ENCODE measurements around the gene KIF3A. TPM values are rescaled to one million over a fixed set of nuclear protein-coding genes. Genes with fewer than 3 reads are reported as not detected.
A peak's percentile ranks its signal among the peaks of the same experiment; 100 is the strongest.

KIF3A gene
- total and polyA plus RNA-seq, 2 experiments from 2014 or later, result 11.2 to 19.7 TPM

GRCh38 chr5:132778856-132779255 lies 41.5 kb upstream of the KIF3A start:
- Mint-ChIP-seq H3K9me3 (no peaks in the 10 kb centered on the region), H3K27ac (no peak overlapping the region), H3K36me3 (ENCODE audit: low read depth) (no peaks in the 10 kb centered on the region), H3K4me3 (no peak overlapping the region), H3K4me1 (peaks cover 24% of the 10 kb centered on the region), H3K27me3 (ENCODE audit: insufficient read depth, low read depth, poor library complexity) (peaks cover 25% of the 10 kb centered on the region)
- peaks cover 18% of the 10 kb centered on the region for H3K4me1 ChIP-seq (ENCODE audit: insufficient read depth)
- H3K27ac ChIP-seq (ENCODE audit: low read depth), result no peak overlapping the region
- no peaks in the 10 kb centered on the region; the same call in 1 of the 2 replicates for H3K79me2 ChIP-seq (replicated peaks; ENCODE audit: insufficient read depth)
- no peaks in the 10 kb centered on the region for H3K9me2 ChIP-seq (ENCODE audit: insufficient read depth)
- no peaks in the 10 kb centered on the region for H3K36me3 ChIP-seq (ENCODE audit: insufficient read depth)
- H3F3A ChIP-seq (replicated peaks; ENCODE audit: low read depth), result no peaks in the 10 kb centered on the region
- TF ChIP-seq EZH2 (IDR thresholded peaks at IDR 0.05; ENCODE audit: low read depth, unreplicated experiment), result no peak
- TF ChIP-seq REST (IDR thresholded peaks at IDR 0.05; ENCODE audit: unreplicated experiment), result no peak
- H3K4me3 ChIP-seq, result no peak overlapping the region
- 0 out of 2 replicates have a peak, but pooled peaks cover 4% of the 10 kb centered on the region for H4K20me1 ChIP-seq (replicated peaks; ENCODE audit: insufficient read depth)
- no peak for DNase-seq (ENCODE audit: low spot score)
- peaks cover 70% of the 10 kb centered on the region for H3K27me3 ChIP-seq (ENCODE audit: insufficient read depth)
- H2AFZ ChIP-seq, result no peak overlapping the region
- no peak overlapping the region for H3K4me2 ChIP-seq
- ATAC-seq, result no peak

DNA sequence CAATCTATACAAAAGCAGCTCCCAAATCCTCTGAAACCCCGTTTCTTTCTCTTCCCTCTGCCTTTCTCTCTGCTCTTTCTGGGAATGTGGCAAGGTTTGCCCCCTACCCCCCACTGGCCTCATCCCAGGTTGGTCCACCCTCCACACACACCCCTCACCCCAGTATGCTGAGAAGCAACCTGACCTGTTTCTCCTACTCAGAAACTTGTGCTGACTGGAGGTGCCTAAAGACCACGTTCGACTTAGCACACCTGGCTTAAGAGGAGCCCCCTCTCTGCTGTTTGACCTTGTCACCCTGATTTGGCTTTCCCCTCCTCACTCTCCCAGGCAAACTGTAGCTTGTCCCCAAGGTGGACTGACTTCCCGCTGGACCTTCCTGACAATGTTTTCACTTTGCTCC lies 40.8 kb upstream of the KIF3A start:
- 0 out of 2 replicates have a peak, but pooled peaks cover 4% of the 10 kb centered on the region for H4K20me1 ChIP-seq (replicated peaks; ENCODE audit: insufficient read depth)
- Mint-ChIP-seq H3K4me1 (peaks cover 24% of the 10 kb centered on the region), H3K9me3 (no peaks in the 10 kb centered on the region), H3K27me3 (ENCODE audit: insufficient read depth, low read depth, poor library complexity) (peaks cover 27% of the 10 kb centered on the region), H3K27ac (no peak overlapping the region), H3K4me3 (peak overlapping the region; percentile 62), H3K36me3 (ENCODE audit: low read depth) (no peaks in the 10 kb centered on the region)
- peak overlapping the region; percentile 98 for H2AFZ ChIP-seq
- TF ChIP-seq CREB1 (CRISPR knock-in tag; IDR thresholded peaks at IDR 0.05; ENCODE audit: low read depth) (no peak), EZH2 (IDR thresholded peaks at IDR 0.05; ENCODE audit: low read depth, unreplicated experiment) (no peak), REST (IDR thresholded peaks at IDR 0.05; ENCODE audit: unreplicated experiment) (no peak)
- peak; percentile 24 for DNase-seq (ENCODE audit: low spot score)
- H3K36me3 ChIP-seq (ENCODE audit: insufficient read depth), result no peaks in the 10 kb centered on the region
- peaks cover 70% of the 10 kb centered on the region for H3K27me3 ChIP-seq (ENCODE audit: insufficient read depth)
- H3K27ac ChIP-seq (ENCODE audit: low read depth), result no peak overlapping the region
- H3F3A ChIP-seq (replicated peaks; ENCODE audit: low read depth), result no peaks in the 10 kb centered on the region
- peak overlapping the region; percentile 89 for H3K4me3 ChIP-seq
- no peaks in the 10 kb centered on the region; the same call in 1 of the 2 replicates for H3K79me2 ChIP-seq (replicated peaks; ENCODE audit: insufficient read depth)
- no peaks in the 10 kb centered on the region for H3K9me2 ChIP-seq (ENCODE audit: insufficient read depth)
- ATAC-seq, result peak; percentile 15
- peak overlapping the region; percentile 89 for H3K4me2 ChIP-seq
- peaks cover 18% of the 10 kb centered on the region for H3K4me1 ChIP-seq (ENCODE audit: insufficient read depth)
